DMS114 treated with DMSO at 0.1 percent for 48 hours (cell line): ENCODE results near the gene HNRNPAB.

ENCODE experiments used
- DNase-seq: peaks from one replicate; lab custom pipeline; 2025; ENCODE audit not compliant: unreplicated experiment; lab: John Stamatoyannopoulos, UW

Gene HNRNPAB

GRCh38 chr5:178211095-178212048 is 7.0 kb downstream of the HNRNPAB start:
- no peak for DNase-seq

- DNase-seq: no peak
Measured at GRCh38 chr5:178212241-178213002, 8.1 kb downstream of the HNRNPAB start.

GRCh38 chr5:178213003-178213461 is 8.7 kb downstream of the HNRNPAB start:
- no peak for DNase-seq

- no peak for DNase-seq
Measured at GRCh38 chr5:178213748-178214151, 9.4 kb downstream of the HNRNPAB start.

GRCh38 chr5:178214160-178214803 is 9.9 kb downstream of the HNRNPAB start:
- no peak for DNase-seq

- no peak for DNase-seq
Measured at GRCh38 chr5:178215280-178216002, 11.1 kb downstream of the HNRNPAB start.

- no peak for DNase-seq
Measured at GRCh38 chr5:178216088-178216534, 11.8 kb downstream of the HNRNPAB start.

- DNase-seq: no peak
Measured at GRCh38 chr5:178216779-178217178, 12.4 kb downstream of the HNRNPAB start.

- DNase-seq: no peak
Measured at GRCh38 chr5:178218237-178218776, 14.0 kb downstream of the HNRNPAB start.

GRCh38 chr5:178218827-178219226 is 14.5 kb downstream of the HNRNPAB start:
- no peak for DNase-seq

- DNase-seq: no peak
Measured at GRCh38 chr5:178221282-178221681, 16.9 kb downstream of the HNRNPAB start.

- DNase-seq: no peak
Measured at GRCh38 chr5:178221853-178222252, 17.5 kb downstream of the HNRNPAB start.

GRCh38 chr5:178222292-178222691 is 18.0 kb downstream of the HNRNPAB start:
- no peak for DNase-seq

- no peak for DNase-seq
Measured at GRCh38 chr5:178223196-178223773, 19.0 kb downstream of the HNRNPAB start.

GRCh38 chr5:178223828-178224335 is 19.5 kb downstream of the HNRNPAB start:
- no peak for DNase-seq

- no peak for DNase-seq
Measured at GRCh38 chr5:178224403-178224802, 20.1 kb downstream of the HNRNPAB start.

GRCh38 chr5:178225174-178225573 is 20.8 kb downstream of the HNRNPAB start:
- no peak for DNase-seq

- no peak for DNase-seq
Measured at GRCh38 chr5:178227138-178227659, 22.9 kb downstream of the HNRNPAB start.

GRCh38 chr5:178227929-178228328 is 23.6 kb downstream of the HNRNPAB start:
- DNase-seq: no peak

- DNase-seq: no peak
Measured at GRCh38 chr5:178228609-178229008, 24.3 kb downstream of the HNRNPAB start.
